ENCODE results near the gene ENC1.
"Not testable (repeated sequence)": the region's sequence is repeated elsewhere in the genome, so short reads cannot be mapped to it uniquely, and the experiment has no call there.

DNA sequence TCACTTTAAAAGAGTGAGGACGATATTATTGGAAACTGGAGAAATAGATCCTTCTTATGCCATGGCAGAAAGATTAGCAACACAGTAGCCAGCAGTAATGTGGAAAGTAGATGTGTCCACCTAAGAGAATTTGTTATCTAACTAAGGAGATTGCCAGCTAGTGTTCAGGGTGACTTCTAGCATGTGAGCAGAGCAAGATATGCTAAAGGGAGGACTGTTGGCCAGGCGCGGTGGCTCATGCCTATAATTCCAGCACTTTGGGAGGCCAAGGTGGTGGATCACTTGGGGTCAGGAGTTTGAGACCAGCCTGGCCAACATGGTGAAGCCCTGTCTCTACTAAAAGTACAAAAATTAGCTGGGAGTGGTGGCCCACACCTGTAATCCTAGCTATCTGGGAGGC is 38.8 kb upstream of the ENC1 start:
- TF ChIP-seq, protein P1, sequence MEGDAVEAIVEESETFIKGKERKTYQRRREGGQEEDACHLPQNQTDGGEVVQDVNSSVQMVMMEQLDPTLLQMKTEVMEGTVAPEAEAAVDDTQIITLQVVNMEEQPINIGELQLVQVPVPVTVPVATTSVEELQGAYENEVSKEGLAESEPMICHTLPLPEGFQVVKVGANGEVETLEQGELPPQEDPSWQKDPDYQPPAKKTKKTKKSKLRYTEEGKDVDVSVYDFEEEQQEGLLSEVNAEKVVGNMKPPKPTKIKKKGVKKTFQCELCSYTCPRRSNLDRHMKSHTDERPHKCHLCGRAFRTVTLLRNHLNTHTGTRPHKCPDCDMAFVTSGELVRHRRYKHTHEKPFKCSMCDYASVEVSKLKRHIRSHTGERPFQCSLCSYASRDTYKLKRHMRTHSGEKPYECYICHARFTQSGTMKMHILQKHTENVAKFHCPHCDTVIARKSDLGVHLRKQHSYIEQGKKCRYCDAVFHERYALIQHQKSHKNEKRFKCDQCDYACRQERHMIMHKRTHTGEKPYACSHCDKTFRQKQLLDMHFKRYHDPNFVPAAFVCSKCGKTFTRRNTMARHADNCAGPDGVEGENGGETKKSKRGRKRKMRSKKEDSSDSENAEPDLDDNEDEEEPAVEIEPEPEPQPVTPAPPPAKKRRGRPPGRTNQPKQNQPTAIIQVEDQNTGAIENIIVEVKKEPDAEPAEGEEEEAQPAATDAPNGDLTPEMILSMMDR (IDR thresholded peaks at IDR 0.05; ENCODE audit: poor library complexity), result not testable (repeated sequence)
- not testable (repeated sequence) for TF ChIP-seq EZH2 (IDR thresholded peaks at IDR 0.05; ENCODE audit: borderline replicate concordance); EZH2phosphoT487 (IDR thresholded peaks at IDR 0.05; ENCODE audit: low read depth, severe bottlenecking, unreplicated experiment)

All from hepatocyte (in vitro differentiated cells).